A549 (cell line): ENCODE results near the gene HEATR1. TPM values are rescaled to one million over a fixed set of nuclear protein-coding genes. Genes with fewer than 3 reads are reported as not detected.

Source experiments
- ATAC-seq, 2 experiments: fragments of 200-7000 bp in 1 of 2; fragments of >200 bp in 1 of 2; cut with Nextera tagmentation in 1 of 2; cut with Tn5 transposase in 1 of 2; 3 replicates each; pipeline versions ENCODE4 v1.8.0 to v1.9.1; 2018 to 2020; ENCODE audit warnings: mild to moderate bottlenecking in 1 of 2, moderate library complexity in 1 of 2
- CTCF ChIA-PET: fragments of 300-600 bp; sonication (Branson Sonifier 250); formaldehyde crosslinking; extraction: SDS; loops from one replicate; lab custom pipeline; 2021; ENCODE audit warnings: antibody characterized with exemption, inconsistent platforms; lab: Yijun Ruan, JAX
- POLR2A ChIA-PET: fragments of 350-600 bp; formaldehyde crosslinking; extraction: SDS; loops from one replicate; lab custom pipeline; 2021; ENCODE audit warnings: antibody characterized with exemption, inconsistent platforms; lab: Yijun Ruan, JAX
- DNase-seq, 2 experiments: peaks; one replicate each; pipeline versions ENCODE4 v3.0.0 to v3.0.0-alpha.2; 2011 to 2016; ENCODE audit warnings: low read depth in 1 of 2, low spot score in 1 of 2
- FAIRE-seq: peaks from 2 replicates; lab custom pipeline; 2011; peaks lifted over from hg19 to GRCh38; lab: Jason Lieb, UNC
- H3K27ac ChIP-seq, 2 experiments: fragments of >200 bp; sonication (Bioruptor Twin); formaldehyde crosslinking; 3 replicates each; pipeline ENCODE4 v1.5.1; 2016 to 2017
- H3K4me1 ChIP-seq: fragments of >200 bp; sonication (Bioruptor Twin); formaldehyde crosslinking; 3 replicates; pipeline ENCODE4 v1.6.1; 2016
- H3K4me2 ChIP-seq: fragments of >200 bp; sonication (Bioruptor Twin); formaldehyde crosslinking; 3 replicates; pipeline ENCODE4 v1.6.1; 2016
- H3K4me3 ChIP-seq: fragments of >200 bp; sonication (Bioruptor Twin); formaldehyde crosslinking; 3 replicates; pipeline ENCODE4 v1.5.1; 2016
- H3K9me3 ChIP-seq: fragments of >200 bp; sonication (Bioruptor Twin); formaldehyde crosslinking; 3 replicates; pipeline ENCODE4 v1.6.1; 2016
- BHLHE40 ChIP-seq: IDR thresholded peaks from 2 replicates; pipeline ENCODE4 v1.6.1; 2012; ENCODE audit warnings: low read depth, low read length, inconsistent platforms
- CEBPB ChIP-seq, 2 experiments: fragments of >200 bp in 1 of 2; sonication (Bioruptor Twin) in 1 of 2; formaldehyde crosslinking in 1 of 2; IDR thresholded peaks; 2 replicates each; pipeline ENCODE4 v1.6.1; 2012 to 2016
- ESRRA ChIP-seq: fragments of 150-350 bp; IDR thresholded peaks from 2 replicates; pipeline ENCODE4 v1.6.1; 2014; ENCODE audit warnings: mild to moderate bottlenecking, low read length, borderline replicate concordance
- FOSB ChIP-seq: fragments of 250-450 bp; sonication (Bioruptor Pico); IDR thresholded peaks from 2 replicates; pipeline ENCODE4 v1.5.0; 2020; ENCODE audit warnings: mild to moderate bottlenecking, moderate library complexity
- GATA3 ChIP-seq: IDR thresholded peaks from 2 replicates; pipeline ENCODE4 v1.6.1; 2012; ENCODE audit warnings: borderline replicate concordance
- JUN ChIP-seq, 2 experiments: fragments of >200 bp; sonication (Bioruptor Twin); formaldehyde crosslinking; IDR thresholded peaks; 2 replicates in 1 of 2; 3 replicates in 1 of 2; pipeline ENCODE4 v1.6.1; 2016 to 2017
- JUNB ChIP-seq: fragments of >200 bp; sonication (Bioruptor Twin); formaldehyde crosslinking; IDR thresholded peaks from 2 replicates; pipeline ENCODE4 v1.6.1; 2016
- KDM5A ChIP-seq: fragments of 200-600 bp; sonication (generic); IDR thresholded peaks from 2 replicates; pipeline ENCODE4 v1.6.1; 2016; ENCODE audit warnings: antibody characterized with exemption, mild to moderate bottlenecking
- NPAS2 ChIP-seq: fragments of 250-450 bp; sonication (Bioruptor Pico); IDR thresholded peaks from 2 replicates; pipeline ENCODE4 v1.8.0; 2022; ENCODE audit warnings: mild to moderate bottlenecking, moderate library complexity, borderline replicate concordance
- POLR2A ChIP-seq: IDR thresholded peaks from 2 replicates; pipeline ENCODE4 v1.6.1; 2012; ENCODE audit warnings: mild to moderate bottlenecking, low read length
- RARB ChIP-seq: fragments of 250-450 bp; sonication (Bioruptor Pico); IDR thresholded peaks from 2 replicates; pipeline ENCODE4 v1.8.0; 2021; ENCODE audit warnings: mild to moderate bottlenecking, moderate library complexity
- SMC3 ChIP-seq: fragments of >200 bp; sonication (Bioruptor Twin); formaldehyde crosslinking; IDR thresholded peaks from 3 replicates; pipeline ENCODE4 v1.6.1; 2018; ENCODE audit warnings: inconsistent platforms
- TP53 ChIP-seq: fragments of 250-450 bp; sonication (Bioruptor Pico); IDR thresholded peaks from 2 replicates; pipeline ENCODE4 v1.5.0; 2021; ENCODE audit warnings: mild to moderate bottlenecking, moderate library complexity
- WGBS: methylation state at CpG from one replicate; pipeline ENCODE4 v1.1.6; 2017; ENCODE audit errors: missing lambda C conversion rate; 5-methylcytosine and 5-hydroxymethylcytosine counted together
- polyA plus RNA-seq, 4 experiments: library from polyadenylated mRNA; depleted of rRNA in 3 of 4; stranded (reverse); fragments of >200 nt; fragmentation: RNase III in 1 of 4; extraction: RNeasy Plus Mini Kit Qiagen cat#74134 plus additional on column Dnase treatment in 1 of 4; gene quantifications; 2 replicates in 3 of 4; 3 replicates in 1 of 4; pipeline ENCODE4 v1.2.3, GENCODE V29; 2011 to 2017
- TF ChIP-seq, protein P1 (sequence below): fragments of 450-650 bp; IDR thresholded peaks from 2 replicates; pipeline ENCODE4 v1.6.1; 2014; ENCODE audit warnings: antibody characterized with exemption
- TF ChIP-seq, protein P2 (sequence below): IDR thresholded peaks from 2 replicates; pipeline ENCODE4 v1.6.1; 2012; ENCODE audit warnings: low read depth, borderline replicate concordance
- TF ChIP-seq, protein P3 (sequence below): IDR thresholded peaks from 2 replicates; pipeline ENCODE4 v1.6.1; 2012
- TF ChIP-seq, protein P4 (sequence below): fragments of 200-600 bp; sonication (generic); IDR thresholded peaks from 2 replicates; pipeline ENCODE4 v1.6.1; 2016; ENCODE audit warnings: antibody characterized with exemption, mild to moderate bottlenecking, moderate library complexity

The HEATR1 gene
- polyA plus RNA-seq, 2 of the 4 experiments (the other 2 are of a cell fraction), result 22.3 to 50.1 TPM

DNA sequence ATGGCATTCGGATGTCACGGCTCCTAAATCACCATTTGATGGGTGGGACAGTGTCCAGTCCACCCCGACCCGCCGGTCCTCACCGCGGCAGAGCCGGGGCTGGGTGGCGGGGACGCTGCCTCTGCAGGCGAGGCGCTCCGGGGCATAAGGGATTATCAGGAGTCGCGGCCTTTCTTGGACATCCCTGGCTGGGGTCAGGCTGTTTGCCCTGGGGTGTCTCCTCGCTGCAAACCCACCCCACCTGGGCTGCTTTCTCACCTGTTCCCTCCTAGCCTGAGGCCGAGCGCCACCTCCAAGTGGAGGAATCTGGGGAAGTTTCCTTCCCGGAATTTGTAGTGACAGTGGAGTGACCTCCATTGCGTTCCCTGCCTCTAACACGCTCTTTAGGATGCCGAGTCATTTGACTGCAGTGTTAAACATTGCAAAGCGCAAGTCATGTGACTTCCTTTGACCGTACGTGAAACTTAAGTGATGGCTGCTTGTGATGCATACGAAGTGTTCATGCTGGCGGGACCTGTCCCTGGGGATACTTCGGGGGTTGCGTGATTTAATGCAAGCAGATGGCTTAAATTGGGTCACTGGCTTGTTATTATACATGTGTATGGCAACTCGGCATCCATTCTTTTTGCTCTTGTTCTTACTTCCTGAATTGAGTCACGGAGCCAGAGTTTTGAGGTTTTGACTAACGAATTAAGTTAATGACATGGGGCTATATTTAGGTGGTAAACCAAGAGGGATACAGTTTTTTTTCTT is 80.0 kb downstream of the HEATR1 start (continued):
- TF ChIP-seq CEBPB (IDR thresholded peaks at IDR 0.05), result no peak
- TF ChIP-seq KDM5A, result peak; percentile 53; the same call in 1 of the 2 replicates
- TF ChIP-seq NPAS2 (CRISPR knock-in tag), result no peak
- TF ChIP-seq FOSB (CRISPR knock-in tag), result no peak
- TF ChIP-seq TP53 (CRISPR knock-in tag), result no peak
- TF ChIP-seq, protein P1, sequence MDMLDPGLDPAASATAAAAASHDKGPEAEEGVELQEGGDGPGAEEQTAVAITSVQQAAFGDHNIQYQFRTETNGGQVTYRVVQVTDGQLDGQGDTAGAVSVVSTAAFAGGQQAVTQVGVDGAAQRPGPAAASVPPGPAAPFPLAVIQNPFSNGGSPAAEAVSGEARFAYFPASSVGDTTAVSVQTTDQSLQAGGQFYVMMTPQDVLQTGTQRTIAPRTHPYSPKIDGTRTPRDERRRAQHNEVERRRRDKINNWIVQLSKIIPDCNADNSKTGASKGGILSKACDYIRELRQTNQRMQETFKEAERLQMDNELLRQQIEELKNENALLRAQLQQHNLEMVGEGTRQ, result peak; percentile 85

DNA sequence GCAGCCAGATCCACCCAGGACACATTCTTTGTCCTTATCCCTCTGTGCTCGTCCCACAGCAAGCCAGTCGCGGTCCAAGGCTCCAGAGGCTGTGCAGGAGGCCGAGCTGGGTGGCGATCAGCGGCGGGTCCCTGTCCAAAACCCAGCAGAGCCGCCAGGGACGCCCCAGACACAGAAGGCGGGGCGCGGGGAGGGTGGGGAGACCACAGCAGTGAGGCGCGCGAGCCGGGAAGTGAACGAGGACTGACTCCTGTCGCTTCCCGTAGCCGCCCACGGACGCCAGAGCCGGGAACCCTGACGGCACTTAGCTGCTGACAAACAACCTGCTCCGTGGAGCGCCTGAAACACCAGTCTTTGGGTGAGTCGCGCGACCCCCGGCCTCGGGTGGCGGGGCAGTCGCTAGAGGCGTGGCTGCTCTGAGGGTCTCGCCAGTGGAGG is 80.6 kb downstream of the HEATR1 start, which contains the start of gene LGALS8:
LGALS8 (plus strand) TSS at position 279 of the 438 bp plus-strand sequence. CDS start 2,089 bp downstream, outside the sequence.
- POLR2A ChIA-PET, result no interaction called here
- ATAC-seq (peak; percentile 87 to 88), DNase-seq (peak; percentile 82), FAIRE-seq (no peak)
- no peak for TF ChIP-seq ESRRA
- TF ChIP-seq, protein P2, sequence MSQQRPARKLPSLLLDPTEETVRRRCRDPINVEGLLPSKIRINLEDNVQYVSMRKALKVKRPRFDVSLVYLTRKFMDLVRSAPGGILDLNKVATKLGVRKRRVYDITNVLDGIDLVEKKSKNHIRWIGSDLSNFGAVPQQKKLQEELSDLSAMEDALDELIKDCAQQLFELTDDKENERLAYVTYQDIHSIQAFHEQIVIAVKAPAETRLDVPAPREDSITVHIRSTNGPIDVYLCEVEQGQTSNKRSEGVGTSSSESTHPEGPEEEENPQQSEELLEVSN, result 0 out of 2 replicates have a peak, but pooled peaks have one; percentile 7
- TF ChIP-seq SMC3, result 0 out of 3 replicates have a peak, but pooled peaks have one; percentile 6
- peak; percentile 45 for TF ChIP-seq POLR2A
- TF ChIP-seq JUNB, result no peak
- TF ChIP-seq, protein P3, sequence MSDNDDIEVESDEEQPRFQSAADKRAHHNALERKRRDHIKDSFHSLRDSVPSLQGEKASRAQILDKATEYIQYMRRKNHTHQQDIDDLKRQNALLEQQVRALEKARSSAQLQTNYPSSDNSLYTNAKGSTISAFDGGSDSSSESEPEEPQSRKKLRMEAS, result peak; percentile 56
- peak in 1 of 2 experiments; percentile 30; a peak in 1 of 5 replicates for TF ChIP-seq JUN (IDR thresholded peaks at IDR 0.05)
- TF ChIP-seq BHLHE40, result no peak
- TF ChIP-seq GATA3, result no peak
- CTCF ChIA-PET, result interaction anchor here (0.6 to 1.1 kb wide), 2 partner anchors 20 to 34 kb away, joined by 3 to 4 read pairs; no protein-coding TSS in a partner anchor
- 5% methylated on average over 21 of the region's 35 CpGs for WGBS
- Histone ChIP-seq H3K4me1 (peaks cover 11% of the 10 kb centered on the region; the same call in 2 of the 3 replicates), H3K4me3 (peak within 1 kb of the TSS; percentile 99), H3K27ac (peak within 1 kb of the TSS; percentile 88 to 94), H3K4me2 (peak within 1 kb of the TSS; percentile 74), H3K9me3 (no peaks in the 10 kb centered on the region)

DNA sequence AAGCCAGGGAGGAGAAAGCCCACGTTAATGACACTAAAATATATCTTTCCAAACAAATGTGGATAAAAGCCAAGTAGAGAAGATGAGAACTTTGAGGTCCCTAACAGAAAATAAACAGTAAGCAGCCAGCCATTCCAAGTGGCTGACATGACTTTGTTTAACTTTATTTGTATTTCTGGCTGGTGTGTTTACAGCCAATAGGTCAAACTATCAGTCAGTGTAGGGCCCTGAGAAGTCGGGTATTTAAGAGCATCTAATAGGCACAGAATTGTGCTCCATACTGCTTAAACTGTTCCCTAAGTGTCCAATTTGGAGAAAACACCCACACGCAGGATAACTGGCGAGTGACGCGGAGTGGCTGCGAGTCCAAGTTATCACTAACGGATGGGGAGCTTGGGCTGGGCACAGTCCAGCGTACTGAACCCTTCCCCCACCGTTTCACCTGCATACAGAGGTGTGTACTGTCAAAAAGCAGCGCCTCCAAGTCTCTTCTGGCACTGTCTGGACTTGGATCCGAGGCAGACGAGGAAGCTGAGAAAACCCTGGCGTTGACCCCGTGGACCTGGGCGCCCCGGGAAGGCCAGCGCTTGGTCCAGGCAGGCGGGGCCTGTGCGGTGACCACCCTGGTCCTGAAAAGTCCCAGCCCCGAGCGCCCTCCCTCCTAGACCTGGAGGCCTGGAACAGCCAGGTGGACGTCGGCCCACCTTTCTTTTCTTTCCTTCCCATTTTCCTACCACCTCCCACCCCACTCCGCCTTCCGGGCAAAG is 81.2 kb downstream of the HEATR1 start:
- ChIA-PET POLR2A (no interaction called here), CTCF (interaction anchor here (1.1 kb wide), 1 partner anchor 20 kb away, joined by 4 read pairs; no protein-coding TSS in a partner anchor)
- Histone ChIP-seq H3K4me2 (peak overlapping the region; percentile 74), H3K4me1 (peaks cover 13% of the 10 kb centered on the region), H3K27ac (peak overlapping the region; percentile 88 to 94), H3K9me3 (no peaks in the 10 kb centered on the region), H3K4me3 (peak overlapping the region; percentile 99)
- TF ChIP-seq RARB (CRISPR knock-in tag), result no peak
- TF ChIP-seq, protein P4, sequence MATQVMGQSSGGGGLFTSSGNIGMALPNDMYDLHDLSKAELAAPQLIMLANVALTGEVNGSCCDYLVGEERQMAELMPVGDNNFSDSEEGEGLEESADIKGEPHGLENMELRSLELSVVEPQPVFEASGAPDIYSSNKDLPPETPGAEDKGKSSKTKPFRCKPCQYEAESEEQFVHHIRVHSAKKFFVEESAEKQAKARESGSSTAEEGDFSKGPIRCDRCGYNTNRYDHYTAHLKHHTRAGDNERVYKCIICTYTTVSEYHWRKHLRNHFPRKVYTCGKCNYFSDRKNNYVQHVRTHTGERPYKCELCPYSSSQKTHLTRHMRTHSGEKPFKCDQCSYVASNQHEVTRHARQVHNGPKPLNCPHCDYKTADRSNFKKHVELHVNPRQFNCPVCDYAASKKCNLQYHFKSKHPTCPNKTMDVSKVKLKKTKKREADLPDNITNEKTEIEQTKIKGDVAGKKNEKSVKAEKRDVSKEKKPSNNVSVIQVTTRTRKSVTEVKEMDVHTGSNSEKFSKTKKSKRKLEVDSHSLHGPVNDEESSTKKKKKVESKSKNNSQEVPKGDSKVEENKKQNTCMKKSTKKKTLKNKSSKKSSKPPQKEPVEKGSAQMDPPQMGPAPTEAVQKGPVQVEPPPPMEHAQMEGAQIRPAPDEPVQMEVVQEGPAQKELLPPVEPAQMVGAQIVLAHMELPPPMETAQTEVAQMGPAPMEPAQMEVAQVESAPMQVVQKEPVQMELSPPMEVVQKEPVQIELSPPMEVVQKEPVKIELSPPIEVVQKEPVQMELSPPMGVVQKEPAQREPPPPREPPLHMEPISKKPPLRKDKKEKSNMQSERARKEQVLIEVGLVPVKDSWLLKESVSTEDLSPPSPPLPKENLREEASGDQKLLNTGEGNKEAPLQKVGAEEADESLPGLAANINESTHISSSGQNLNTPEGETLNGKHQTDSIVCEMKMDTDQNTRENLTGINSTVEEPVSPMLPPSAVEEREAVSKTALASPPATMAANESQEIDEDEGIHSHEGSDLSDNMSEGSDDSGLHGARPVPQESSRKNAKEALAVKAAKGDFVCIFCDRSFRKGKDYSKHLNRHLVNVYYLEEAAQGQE, result peak; percentile 61
- 0 out of 5 replicates have a peak, but pooled peaks of 1 of the 2 experiments have one; percentile 17 for TF ChIP-seq JUN (IDR thresholded peaks at IDR 0.05)
- TF ChIP-seq NPAS2 (CRISPR knock-in tag), result no peak
- ATAC-seq, result peak; percentile 49 to 69
- peak; percentile 13 to 28 for DNase-seq
- FAIRE-seq, result no peak
- WGBS, result 10% methylated on average over 24 of the region's 26 CpGs
